ENCODE data around the gene SPA17.

The SPA17 gene

DNA sequence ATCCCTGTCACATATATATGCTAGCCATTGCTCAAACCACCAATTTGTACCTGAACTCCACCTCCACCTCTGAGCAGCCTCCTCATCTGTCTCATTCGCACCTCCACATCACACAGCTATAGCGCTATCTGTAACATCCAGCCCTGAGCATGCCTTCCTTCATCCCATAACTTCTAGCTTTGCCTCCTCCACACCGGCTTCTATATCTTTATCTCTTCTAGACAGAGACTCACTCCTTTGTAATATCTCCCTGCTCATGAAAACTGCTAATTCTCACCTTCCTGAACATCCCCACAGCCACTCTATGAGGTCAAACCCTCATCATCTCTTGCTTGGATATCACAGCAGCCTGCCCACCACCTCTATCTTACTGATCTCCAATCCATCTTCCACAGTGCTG lies 6.1 kb upstream of the SPA17 start:
- H3K23ac ChIP-seq (ENCODE audit: low read length): no peak overlapping the region
- no peak overlapping the region for H2BK5ac ChIP-seq (ENCODE audit: low read length)
- no peak overlapping the region for H3K4ac ChIP-seq (ENCODE audit: low read depth, low read length)
- DNase-seq: no peak
- H3K9ac ChIP-seq (ENCODE audit: low read length): no peak overlapping the region
- no peaks in the 10 kb centered on the region for H3K4me1 ChIP-seq (ENCODE audit: control insufficient read depth, low read depth, low read length)
- H4K8ac ChIP-seq (ENCODE audit: low read depth, low read length): no peak overlapping the region
- H3K79me1 ChIP-seq (ENCODE audit: low read length): no peaks in the 10 kb centered on the region
- H4K5ac ChIP-seq (ENCODE audit: low read length): no peak overlapping the region
- no peak overlapping the region for H2BK120ac ChIP-seq (ENCODE audit: low read depth, low read length)
- peaks cover 1% of the 10 kb centered on the region for H3K27me3 ChIP-seq (ENCODE audit: insufficient read depth, low read length, poor library complexity)
- no peak overlapping the region for H3K4me2 ChIP-seq (ENCODE audit: low read length)
- H3K18ac ChIP-seq (ENCODE audit: low read length): no peak overlapping the region
- H3K56ac ChIP-seq (ENCODE audit: low read length): no peak overlapping the region
- no peaks in the 10 kb centered on the region for H3K79me2 ChIP-seq (ENCODE audit: control insufficient read depth, insufficient read depth, low read length)
- no peak overlapping the region for H3K27ac ChIP-seq (ENCODE audit: low read depth, low read length)
- H2BK15ac ChIP-seq (replicated peaks; ENCODE audit: low read depth): no peak overlapping the region
- no peaks in the 10 kb centered on the region for H3K36me3 ChIP-seq (ENCODE audit: control insufficient read depth, insufficient read depth, low read length)
- H2AK5ac ChIP-seq (ENCODE audit: low read length): no peak overlapping the region
- H3K4me3 ChIP-seq (ENCODE audit: low read length): no peak overlapping the region
- WGBS (ENCODE audit: extremely low coverage, insufficient coverage, low lambda C conversion rate): no CpG with 5 or more reads among the region's 3 CpGs

GRCh38 chr11:124669193-124669592 lies 4.5 kb upstream of the SPA17 start:
- no peaks in the 10 kb centered on the region for H3K79me1 ChIP-seq (ENCODE audit: low read length)
- no peak overlapping the region for H4K5ac ChIP-seq (ENCODE audit: low read length)
- no peak overlapping the region for H3K23ac ChIP-seq (ENCODE audit: low read length)
- H3K9ac ChIP-seq (ENCODE audit: low read length): no peak overlapping the region
- H3K79me2 ChIP-seq (ENCODE audit: control insufficient read depth, insufficient read depth, low read length): no peaks in the 10 kb centered on the region
- H4K8ac ChIP-seq (ENCODE audit: low read depth, low read length): no peak overlapping the region
- H3K56ac ChIP-seq (ENCODE audit: low read length): no peak overlapping the region
- H2BK15ac ChIP-seq (replicated peaks; ENCODE audit: low read depth): no peak overlapping the region
- WGBS (ENCODE audit: extremely low coverage, insufficient coverage, low lambda C conversion rate): no CpG with 5 or more reads among the region's 8 CpGs
- no peak overlapping the region for H3K4me3 ChIP-seq (ENCODE audit: low read length)
- H3K27me3 ChIP-seq (ENCODE audit: insufficient read depth, low read length, poor library complexity): peaks cover 5% of the 10 kb centered on the region
- H2BK120ac ChIP-seq (ENCODE audit: low read depth, low read length): no peak overlapping the region
- peak; percentile 43 for DNase-seq
- H3K18ac ChIP-seq (ENCODE audit: low read length): no peak overlapping the region
- no peak overlapping the region for H3K4me2 ChIP-seq (ENCODE audit: low read length)
- no peak overlapping the region for H2BK5ac ChIP-seq (ENCODE audit: low read length)
- no peaks in the 10 kb centered on the region for H3K36me3 ChIP-seq (ENCODE audit: control insufficient read depth, insufficient read depth, low read length)
- H3K4me1 ChIP-seq (ENCODE audit: control insufficient read depth, low read depth, low read length): no peaks in the 10 kb centered on the region
- no peak overlapping the region for H2AK5ac ChIP-seq (ENCODE audit: low read length)
- H3K4ac ChIP-seq (ENCODE audit: low read depth, low read length): no peak overlapping the region
- no peak overlapping the region for H3K27ac ChIP-seq (ENCODE audit: low read depth, low read length)

GRCh38 chr11:124670732-124671131 lies 3.0 kb upstream of the SPA17 start:
- no peak overlapping the region for H3K9ac ChIP-seq (ENCODE audit: low read length)
- H4K8ac ChIP-seq (ENCODE audit: low read depth, low read length): no peak overlapping the region
- H3K36me3 ChIP-seq (ENCODE audit: control insufficient read depth, insufficient read depth, low read length): no peaks in the 10 kb centered on the region
- DNase-seq: no peak
- peaks cover 5% of the 10 kb centered on the region for H3K27me3 ChIP-seq (ENCODE audit: insufficient read depth, low read length, poor library complexity)
- no peak overlapping the region for H3K23ac ChIP-seq (ENCODE audit: low read length)
- H3K4ac ChIP-seq (ENCODE audit: low read depth, low read length): no peak overlapping the region
- no CpG with 5 or more reads among the region's 3 CpGs for WGBS (ENCODE audit: extremely low coverage, insufficient coverage, low lambda C conversion rate)
- H3K56ac ChIP-seq (ENCODE audit: low read length): no peak overlapping the region
- H2AK5ac ChIP-seq (ENCODE audit: low read length): no peak overlapping the region
- no peak overlapping the region for H3K27ac ChIP-seq (ENCODE audit: low read depth, low read length)
- H3K4me1 ChIP-seq (ENCODE audit: control insufficient read depth, low read depth, low read length): no peaks in the 10 kb centered on the region
- no peak overlapping the region for H3K18ac ChIP-seq (ENCODE audit: low read length)
- H2BK5ac ChIP-seq (ENCODE audit: low read length): no peak overlapping the region
- H3K79me1 ChIP-seq (ENCODE audit: low read length): no peaks in the 10 kb centered on the region
- no peak overlapping the region for H2BK120ac ChIP-seq (ENCODE audit: low read depth, low read length)
- H3K4me2 ChIP-seq (ENCODE audit: low read length): no peak overlapping the region
- H3K79me2 ChIP-seq (ENCODE audit: control insufficient read depth, insufficient read depth, low read length): no peaks in the 10 kb centered on the region
- H3K4me3 ChIP-seq (ENCODE audit: low read length): no peak overlapping the region
- H2BK15ac ChIP-seq (replicated peaks; ENCODE audit: low read depth): no peak overlapping the region
- H4K5ac ChIP-seq (ENCODE audit: low read length): no peak overlapping the region

DNA sequence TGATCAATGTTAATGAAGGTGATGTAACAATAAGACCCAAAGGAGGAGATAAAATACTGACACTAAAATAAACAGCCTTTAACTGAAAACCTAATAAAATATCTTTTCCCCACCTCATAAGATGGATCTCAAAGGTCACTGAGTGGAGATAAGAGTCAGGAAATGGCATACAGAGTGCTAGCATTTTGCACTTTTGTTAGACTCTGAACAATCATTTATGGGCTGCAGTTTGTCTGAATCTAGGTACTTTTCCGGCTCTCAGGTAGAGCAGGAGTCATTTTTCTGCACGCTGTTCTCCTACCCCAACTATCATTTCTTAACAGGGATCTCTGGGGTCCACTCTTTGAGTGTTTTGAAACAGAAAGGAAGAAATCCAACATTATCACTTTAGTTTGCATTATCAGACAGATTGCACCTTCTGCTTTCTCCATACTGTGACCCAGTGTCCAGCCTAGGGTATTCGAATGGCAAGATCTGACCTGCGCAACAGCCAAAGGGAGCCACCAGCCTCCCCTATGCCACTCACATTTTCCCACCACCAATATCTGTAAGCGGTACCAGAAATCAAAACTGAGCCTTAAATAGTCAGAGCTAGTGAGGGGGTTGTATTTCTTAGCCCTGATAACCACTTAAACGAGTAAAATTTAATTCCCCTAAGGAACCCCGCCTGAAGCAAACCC lies 1.0 kb upstream of the SPA17 start:
- H3K56ac ChIP-seq (ENCODE audit: low read length): peak overlapping the region; percentile 66
- no peak overlapping the region for H2BK15ac ChIP-seq (replicated peaks; ENCODE audit: low read depth)
- H4K8ac ChIP-seq (ENCODE audit: low read depth, low read length): no peak overlapping the region
- no peaks in the 10 kb centered on the region for H3K36me3 ChIP-seq (ENCODE audit: control insufficient read depth, insufficient read depth, low read length)
- peak overlapping the region; percentile 57 for H3K9ac ChIP-seq (ENCODE audit: low read length)
- H3K79me1 ChIP-seq (ENCODE audit: low read length): no peaks in the 10 kb centered on the region
- H3K4me3 ChIP-seq (ENCODE audit: low read length): no peak overlapping the region
- peak overlapping the region; percentile 9 for H3K4me2 ChIP-seq (ENCODE audit: low read length)
- peaks cover 5% of the 10 kb centered on the region for H3K27me3 ChIP-seq (ENCODE audit: insufficient read depth, low read length, poor library complexity)
- H3K27ac ChIP-seq (ENCODE audit: low read depth, low read length): no peak overlapping the region
- H3K4ac ChIP-seq (ENCODE audit: low read depth, low read length): no peak overlapping the region
- H2BK120ac ChIP-seq (ENCODE audit: low read depth, low read length): no peak overlapping the region
- no peak for DNase-seq
- H3K23ac ChIP-seq (ENCODE audit: low read length): no peak overlapping the region
- no CpG with 5 or more reads among the region's 7 CpGs for WGBS (ENCODE audit: extremely low coverage, insufficient coverage, low lambda C conversion rate)
- H2AK5ac ChIP-seq (ENCODE audit: low read length): no peak overlapping the region
- no peak overlapping the region for H3K18ac ChIP-seq (ENCODE audit: low read length)
- H2BK5ac ChIP-seq (ENCODE audit: low read length): no peak overlapping the region
- no peaks in the 10 kb centered on the region for H3K4me1 ChIP-seq (ENCODE audit: control insufficient read depth, low read depth, low read length)
- no peaks in the 10 kb centered on the region for H3K79me2 ChIP-seq (ENCODE audit: control insufficient read depth, insufficient read depth, low read length)
- H4K5ac ChIP-seq (ENCODE audit: low read length): no peak overlapping the region

DNA sequence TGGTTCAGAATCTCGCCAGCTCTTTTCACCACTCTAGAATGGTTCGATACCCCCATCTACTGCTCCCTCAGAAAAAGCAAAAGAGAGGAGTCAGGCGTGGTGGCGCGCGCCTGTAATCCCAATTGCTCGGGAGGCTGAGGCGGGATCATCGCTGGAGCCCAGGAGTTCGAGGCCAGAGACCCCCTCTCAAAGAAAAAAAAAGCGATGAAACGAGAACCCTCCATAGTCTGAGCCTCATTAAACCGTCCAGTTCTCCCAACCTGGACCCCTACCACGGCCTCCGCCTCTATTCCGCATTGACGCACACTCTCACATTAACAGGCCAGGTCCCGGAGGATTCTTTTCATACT lies 439 bp downstream of the SPA17 start:
- Histone ChIP-seq H3K4me1 (ENCODE audit: control insufficient read depth, low read depth, low read length) (no peaks in the 10 kb centered on the region), H3K9ac (ENCODE audit: low read length) (peak overlapping the region; percentile 67), H3K4me2 (ENCODE audit: low read length) (peak overlapping the region; percentile 66), H4K5ac (ENCODE audit: low read length) (peak overlapping the region; percentile 56), H3K27me3 (ENCODE audit: insufficient read depth, low read length, poor library complexity) (peaks cover 5% of the 10 kb centered on the region), H3K4me3 (ENCODE audit: low read length) (peak overlapping the region; percentile 85), H3K36me3 (ENCODE audit: control insufficient read depth, insufficient read depth, low read length) (no peaks in the 10 kb centered on the region), H3K18ac (ENCODE audit: low read length) (peak overlapping the region; percentile 73), H3K23ac (ENCODE audit: low read length) (no peak overlapping the region), H4K8ac (ENCODE audit: low read depth, low read length) (peak overlapping the region; percentile 99), H3K56ac (ENCODE audit: low read length) (peak overlapping the region; percentile 90), H2BK120ac (ENCODE audit: low read depth, low read length) (no peak overlapping the region), H3K4ac (ENCODE audit: low read depth, low read length) (no peak overlapping the region), H2BK5ac (ENCODE audit: low read length) (no peak overlapping the region), H2AK5ac (ENCODE audit: low read length) (no peak overlapping the region), H3K27ac (ENCODE audit: low read depth, low read length) (no peak overlapping the region), H3K79me2 (ENCODE audit: control insufficient read depth, insufficient read depth, low read length) (no peaks in the 10 kb centered on the region), H3K79me1 (ENCODE audit: low read length) (no peaks in the 10 kb centered on the region), H2BK15ac (replicated peaks; ENCODE audit: low read depth) (no peak overlapping the region)
- DNase-seq: no peak
- no CpG with 5 or more reads among the region's 18 CpGs for WGBS (ENCODE audit: extremely low coverage, insufficient coverage, low lambda C conversion rate)

DNA sequence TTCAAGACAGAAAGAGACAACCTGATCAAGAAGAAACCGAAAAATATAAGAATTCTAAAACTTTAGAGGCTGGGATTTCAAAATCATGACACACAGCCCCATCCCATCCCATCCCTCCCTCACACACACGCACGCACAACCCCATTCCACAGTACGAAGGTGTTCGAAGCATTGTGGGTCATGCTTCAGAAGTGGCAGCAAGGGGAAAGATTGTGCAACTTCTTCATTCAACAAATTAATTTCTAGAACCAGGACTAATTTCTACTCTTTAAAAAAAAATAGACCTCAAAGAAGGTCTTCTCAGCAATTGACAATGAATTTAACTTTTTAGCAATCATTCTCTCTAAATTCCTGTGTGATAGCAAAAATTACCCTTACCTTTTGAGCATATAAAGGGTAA lies 867 bp downstream of the SPA17 start:
- H3K79me1 ChIP-seq (ENCODE audit: low read length): no peaks in the 10 kb centered on the region
- H2BK120ac ChIP-seq (ENCODE audit: low read depth, low read length): no peak overlapping the region
- no peak overlapping the region for H2BK15ac ChIP-seq (replicated peaks; ENCODE audit: low read depth)
- H3K27me3 ChIP-seq (ENCODE audit: insufficient read depth, low read length, poor library complexity): peaks cover 5% of the 10 kb centered on the region
- H3K4me1 ChIP-seq (ENCODE audit: control insufficient read depth, low read depth, low read length): no peaks in the 10 kb centered on the region
- WGBS (ENCODE audit: extremely low coverage, insufficient coverage, low lambda C conversion rate): no CpG with 5 or more reads among the region's 5 CpGs
- H3K4me3 ChIP-seq (ENCODE audit: low read length): peak overlapping the region; percentile 85
- peak overlapping the region; percentile 66 for H3K4me2 ChIP-seq (ENCODE audit: low read length)
- H3K9ac ChIP-seq (ENCODE audit: low read length): peak overlapping the region; percentile 67
- H3K79me2 ChIP-seq (ENCODE audit: control insufficient read depth, insufficient read depth, low read length): no peaks in the 10 kb centered on the region
- no peak overlapping the region for H2AK5ac ChIP-seq (ENCODE audit: low read length)
- no peak overlapping the region for H2BK5ac ChIP-seq (ENCODE audit: low read length)
- no peak overlapping the region for H3K23ac ChIP-seq (ENCODE audit: low read length)
- no peak overlapping the region for H3K4ac ChIP-seq (ENCODE audit: low read depth, low read length)
- no peak overlapping the region for H4K5ac ChIP-seq (ENCODE audit: low read length)
- H4K8ac ChIP-seq (ENCODE audit: low read depth, low read length): peak overlapping the region; percentile 6
- peak overlapping the region; percentile 90 for H3K56ac ChIP-seq (ENCODE audit: low read length)
- no peak overlapping the region for H3K18ac ChIP-seq (ENCODE audit: low read length)
- H3K36me3 ChIP-seq (ENCODE audit: control insufficient read depth, insufficient read depth, low read length): no peaks in the 10 kb centered on the region
- no peak for DNase-seq
- no peak overlapping the region for H3K27ac ChIP-seq (ENCODE audit: low read depth, low read length)

All from mesendoderm (in vitro differentiated cells).